GM19238 (cell line): Measurements from ENCODE around the gene TNS1.

ENCODE experiments used
- DNase-seq: peaks from one replicate; pipeline ENCODE4 v3.0.0; 2011; ENCODE audit warnings: low spot score; ENCODE audit not compliant: insufficient read length

The TNS1 gene

DNA sequence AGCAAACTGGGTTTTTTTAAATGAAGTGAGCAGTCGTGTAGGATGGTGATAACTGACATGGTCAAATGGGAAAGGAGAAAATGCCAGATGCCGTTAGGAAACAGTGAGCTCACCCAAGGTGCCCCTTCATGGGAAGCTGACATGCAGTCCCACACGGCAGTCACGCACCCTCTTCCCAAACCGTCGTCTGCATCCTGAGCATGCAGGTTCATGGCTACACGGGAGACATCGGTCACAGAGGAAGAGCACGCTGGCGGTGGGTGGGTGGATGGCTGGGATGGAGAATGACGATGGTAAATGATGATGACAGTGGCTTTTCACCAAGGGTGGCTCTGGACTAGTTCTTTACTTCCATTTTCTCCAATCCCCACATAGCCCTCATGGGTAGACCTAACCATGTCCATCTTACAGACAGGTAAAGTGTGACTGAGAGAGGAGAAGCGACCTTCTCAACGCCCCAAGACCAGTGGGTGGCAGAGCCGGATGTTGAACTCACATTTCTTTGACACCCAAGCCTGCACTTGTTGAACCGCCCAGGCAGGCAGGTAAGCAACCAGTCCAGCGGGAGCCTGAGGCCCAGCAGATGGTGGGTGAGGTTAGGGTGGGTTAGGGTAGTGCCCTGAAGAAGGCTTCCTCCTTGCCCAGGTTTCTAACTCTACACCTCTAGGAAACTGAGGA, 44.5 kb downstream of the TNS1 start:
- DNase-seq = no peak

DNA sequence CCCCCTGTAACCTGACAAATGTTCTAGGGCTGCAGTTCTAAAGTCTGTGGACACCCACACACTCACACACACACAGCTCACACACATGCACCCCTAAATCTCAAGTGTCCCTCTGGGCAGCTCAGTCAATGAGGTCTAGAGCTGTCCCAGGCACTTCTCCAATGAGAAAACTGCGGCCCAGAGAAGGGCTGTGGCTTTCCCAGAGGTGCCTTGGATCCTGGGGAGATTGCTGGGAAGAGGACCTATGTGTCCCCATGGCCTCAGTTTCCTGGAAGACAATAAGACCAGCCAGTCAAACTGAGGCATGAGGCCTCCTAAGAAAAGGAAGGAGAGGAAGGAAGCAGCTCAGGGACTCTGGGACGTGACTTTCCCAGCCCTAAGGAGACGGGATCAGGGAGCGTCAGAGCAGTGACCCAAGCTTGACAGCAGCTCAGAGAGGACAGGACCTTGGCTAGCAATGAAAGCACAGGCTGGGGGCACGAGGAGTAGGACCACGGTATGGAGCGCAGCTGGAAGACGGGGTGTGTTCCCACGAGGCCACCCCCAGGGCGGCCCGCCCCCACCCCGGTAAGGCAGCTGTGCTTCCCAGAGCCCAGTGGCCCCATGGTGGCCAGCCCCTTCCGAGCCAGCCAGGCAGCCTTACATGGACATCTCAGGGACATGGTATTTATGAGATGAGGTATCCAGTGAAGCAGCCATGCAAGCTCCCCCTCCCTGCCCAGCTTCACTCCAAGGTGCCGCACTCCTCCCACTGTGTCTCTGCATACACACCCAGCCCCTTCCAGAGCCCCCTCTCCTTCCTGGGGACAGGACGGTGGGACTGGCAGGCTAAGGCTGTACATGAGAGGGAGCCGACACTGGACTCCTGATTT, 46.0 kb downstream of the TNS1 start:
- DNase-seq = no peak

DNA sequence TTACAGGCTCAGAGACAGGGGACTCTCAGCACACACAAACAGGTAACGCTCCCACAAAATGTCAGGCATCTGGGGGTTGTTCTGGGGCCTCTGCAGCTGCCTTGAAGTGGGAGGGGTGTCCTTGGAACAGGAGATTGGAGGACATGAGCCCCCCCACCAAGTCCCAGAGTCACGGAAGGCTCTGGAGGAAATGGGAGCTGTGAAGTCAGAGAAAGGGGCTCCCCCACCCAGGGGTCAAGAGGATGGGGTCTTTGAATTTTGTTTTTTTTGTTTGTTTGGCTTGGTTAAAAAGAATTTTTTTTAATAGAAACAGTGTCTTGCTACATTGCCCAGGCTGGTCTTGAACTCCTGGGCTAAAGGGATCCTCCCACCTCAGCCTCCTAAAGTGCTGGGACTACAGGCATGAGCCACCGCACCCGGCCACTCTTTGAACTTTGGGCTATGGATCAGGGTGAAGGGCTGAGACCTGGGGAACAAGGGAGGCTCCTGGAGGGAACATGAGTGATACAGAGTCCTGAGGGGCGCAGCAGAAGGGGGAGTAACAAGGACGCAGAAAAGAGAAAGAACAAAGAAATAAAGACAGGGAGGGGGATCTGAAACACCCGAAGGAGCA, 46.8 kb downstream of the TNS1 start:
- DNase-seq = no peak

DNA sequence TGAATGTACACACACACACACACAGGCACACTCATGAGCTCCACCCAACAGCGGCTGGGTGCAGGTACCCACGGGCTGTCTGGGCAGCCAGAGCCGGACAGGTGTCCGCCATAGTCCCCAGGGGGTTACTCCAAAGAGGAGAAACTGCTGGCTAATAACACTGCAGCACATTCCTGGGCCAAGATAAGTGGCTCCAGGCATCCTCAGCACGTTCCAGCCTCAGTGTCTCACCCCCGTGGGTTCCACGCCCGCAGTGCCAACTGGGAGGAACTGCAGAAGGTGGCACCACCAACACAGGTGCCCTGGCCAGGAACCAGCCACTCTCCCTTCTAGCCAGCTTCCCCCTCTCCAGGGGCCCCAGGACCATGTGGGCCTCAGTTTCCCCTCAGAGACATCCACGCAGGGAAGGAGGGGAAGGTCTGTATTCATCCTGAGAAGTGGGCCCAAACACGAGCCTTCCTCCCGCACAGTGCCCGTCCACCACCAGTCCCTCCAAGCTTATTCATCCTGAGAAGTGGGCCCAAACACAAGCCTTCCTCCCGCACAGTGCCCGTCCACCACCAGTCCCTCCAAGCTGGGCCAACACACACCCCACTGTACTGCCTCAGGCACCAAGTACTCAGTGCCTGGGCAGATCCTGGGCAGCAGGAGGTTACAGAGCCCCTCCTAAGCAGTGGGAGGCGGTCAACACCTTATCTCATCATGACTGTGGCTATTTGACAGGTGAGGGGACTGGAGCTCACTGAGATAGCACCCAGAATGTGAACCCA, 47.6 kb downstream of the TNS1 start:
- no peak for DNase-seq

DNA sequence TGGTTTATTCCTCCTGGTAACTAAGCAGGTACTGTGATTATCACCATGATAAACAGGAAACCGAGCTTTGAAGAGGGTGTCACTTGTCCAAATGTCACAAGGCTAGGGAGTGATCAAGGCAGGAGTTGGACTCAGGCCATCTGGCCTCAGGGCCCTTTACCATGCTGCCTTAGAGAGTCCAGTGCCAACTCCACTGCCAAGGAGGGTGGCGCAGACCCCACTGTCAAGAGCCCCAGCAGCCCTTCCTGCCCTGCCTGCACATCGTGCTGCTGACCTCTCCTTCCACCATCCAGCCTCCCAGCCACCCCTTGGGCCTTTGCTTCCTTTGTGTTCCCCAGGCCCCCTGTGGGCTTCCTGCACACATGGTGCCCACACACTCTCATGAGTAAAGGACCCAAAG, 48.3 kb downstream of the TNS1 start:
- DNase-seq = no peak

GRCh38 chr2:217954051-217954450, 48.7 kb downstream of the TNS1 start:
- DNase-seq = no peak

GRCh38 chr2:217953531-217953932, 49.3 kb downstream of the TNS1 start:
- DNase-seq = no peak

GRCh38 chr2:217953011-217953481, 49.7 kb downstream of the TNS1 start:
- no peak for DNase-seq

DNA sequence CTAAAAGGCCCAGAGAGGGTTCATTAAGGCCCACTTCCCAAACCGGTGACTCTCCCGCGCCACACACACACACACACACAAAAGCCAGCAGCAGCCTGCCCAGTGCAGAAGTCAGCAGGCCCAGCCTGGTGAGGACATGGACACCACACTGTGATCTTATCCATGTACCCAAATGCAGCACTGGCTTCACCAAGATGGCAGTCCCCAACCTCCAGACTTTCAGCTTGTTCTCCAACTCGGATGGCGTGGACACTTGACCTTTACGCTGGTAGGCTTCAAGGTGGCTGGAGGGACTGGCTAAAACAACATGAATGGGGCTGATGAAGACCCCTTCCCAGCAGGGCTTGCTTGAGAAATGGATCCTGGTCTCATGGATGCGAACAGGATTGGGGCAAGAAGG, 50.4 kb downstream of the TNS1 start:
- no peak for DNase-seq

- no peak for DNase-seq
Observed at GRCh38 chr2:217951521-217952247, 51.1 kb downstream of the TNS1 start.

DNA sequence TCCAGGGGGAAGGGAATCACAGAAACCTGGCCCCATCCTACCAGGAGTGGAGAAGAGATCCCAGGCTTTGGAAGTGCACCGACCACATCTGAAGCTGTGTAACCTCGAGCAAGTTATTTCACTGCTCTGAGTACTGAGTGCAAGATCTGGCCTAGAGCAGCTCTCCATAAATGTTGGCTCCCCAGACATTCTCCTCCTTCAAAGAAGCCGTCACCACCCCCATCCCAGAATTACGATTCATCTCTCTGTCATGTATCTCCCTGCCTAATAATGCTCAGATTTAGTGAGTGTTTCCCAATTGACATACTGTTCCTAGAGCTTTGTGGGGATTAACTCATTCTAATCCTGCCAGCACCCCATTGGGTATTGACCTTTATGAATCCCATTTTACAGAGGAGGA, 51.7 kb downstream of the TNS1 start:
- DNase-seq = no peak

GRCh38 chr2:217950401-217950871, 52.4 kb downstream of the TNS1 start:
- no peak for DNase-seq

DNA sequence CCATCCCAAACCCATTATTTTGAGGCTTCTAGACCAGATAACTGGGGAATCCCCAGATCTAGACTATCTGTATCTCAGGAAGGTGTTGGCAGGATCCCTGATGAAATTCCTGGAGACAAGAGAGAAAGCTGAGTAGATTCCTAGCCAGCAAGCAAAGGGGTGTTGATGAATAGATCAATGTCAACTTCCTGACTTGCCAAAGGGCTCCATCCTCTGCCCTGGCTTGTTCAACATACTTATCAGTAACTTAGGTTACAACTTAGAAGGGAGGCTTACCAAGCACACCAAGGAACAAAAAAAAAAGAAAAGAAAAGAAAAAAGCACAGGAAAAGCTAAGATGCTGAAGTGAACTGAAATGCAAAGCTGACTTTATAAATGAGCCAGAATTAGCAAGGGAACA, 53.3 kb downstream of the TNS1 start:
- no peak for DNase-seq

- DNase-seq = no peak
Observed at GRCh38 chr2:217948897-217949296, 53.9 kb downstream of the TNS1 start.

GRCh38 chr2:217948351-217948791, 54.4 kb downstream of the TNS1 start:
- DNase-seq = no peak

- no peak for DNase-seq
Observed at GRCh38 chr2:217947383-217948350, 55.1 kb downstream of the TNS1 start.

DNA sequence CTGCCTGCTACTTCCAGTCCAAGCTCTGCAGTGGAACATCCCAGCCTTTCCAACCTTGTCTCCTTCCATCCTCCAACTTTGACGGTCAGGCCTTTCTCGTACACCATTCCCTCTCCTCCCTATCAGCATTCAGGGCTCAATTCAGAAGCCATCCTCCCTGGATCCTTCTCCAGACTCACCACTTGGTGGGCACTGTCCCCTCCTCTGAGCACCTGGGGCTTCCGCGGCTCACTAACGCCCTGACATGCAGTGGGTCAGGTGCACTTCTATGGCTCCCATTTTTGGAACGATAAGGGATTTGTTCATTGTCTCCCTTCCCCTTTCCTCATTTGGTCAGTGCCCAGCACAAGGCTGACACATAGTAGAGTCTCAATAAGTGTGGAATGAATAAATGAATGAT, 56.7 kb downstream of the TNS1 start:
- no peak for DNase-seq

GRCh38 chr2:217945530-217945929, 57.3 kb downstream of the TNS1 start:
- no peak for DNase-seq

GRCh38 chr2:217944923-217945322, 57.9 kb downstream of the TNS1 start:
- DNase-seq = no peak
